Natural killer cell (primary cell): ENCODE results near the gene MAP4K4. TPM values are rescaled to one million over a fixed set of nuclear protein-coding genes. Genes with fewer than 3 reads are reported as not detected.

ENCODE experiments used
- ATAC-seq, 3 donors: fragments of 150-1000 bp in 2 of 3; fragments of 200-7000 bp in 1 of 3; cut with Tn5 transposase; 1 replicate in 1 of 3; 2 replicates in 2 of 3; pipeline ENCODE4 v1.10.0; 2021; ENCODE audit warnings: mild to moderate bottlenecking in 2 of 3, moderate library complexity in 2 of 3
- DNase-seq, 2 donors: peaks; one replicate each; pipeline versions ENCODE4 v3.0.0 to v3.0.0-alpha.2; 2013 to 2021; ENCODE audit warnings: mixed read lengths in 1 of 2
- H3K27ac ChIP-seq: one replicate; pipeline ENCODE4 v1.5.1; 2013; ENCODE audit warnings: mild to moderate bottlenecking, low read length
- H3K27me3 ChIP-seq: one replicate; pipeline ENCODE4 v1.6.1; 2013; ENCODE audit warnings: low read length; ENCODE audit not compliant: control insufficient read depth, insufficient read depth
- H3K36me3 ChIP-seq: one replicate; pipeline ENCODE4 v1.6.1; 2013; ENCODE audit warnings: low read length; ENCODE audit not compliant: control insufficient read depth, insufficient read depth
- H3K4me1 ChIP-seq: one replicate; pipeline ENCODE4 v1.6.1; 2013; ENCODE audit warnings: low read length; ENCODE audit not compliant: control insufficient read depth, insufficient read depth
- H3K4me3 ChIP-seq: one replicate; pipeline ENCODE4 v1.5.1; 2013; ENCODE audit warnings: low read length
- H3K9me3 ChIP-seq: one replicate; pipeline ENCODE4 v1.6.1; 2013; ENCODE audit warnings: low read length; ENCODE audit not compliant: control insufficient read depth, insufficient read depth
- H3K27ac Mint-ChIP-seq, 2 donors: one replicate each; pipeline ENCODE4 v1.8.0; 2022; ENCODE audit warnings: mild to moderate bottlenecking in 2 of 2, mixed read lengths in 2 of 2, moderate library complexity in 1 of 2
- H3K27me3 Mint-ChIP-seq, 2 donors: one replicate each; pipeline ENCODE4 v1.8.0; 2022; ENCODE audit warnings: low read depth in 2 of 2, mixed read lengths in 2 of 2
- H3K36me3 Mint-ChIP-seq: one replicate; pipeline ENCODE4 v1.8.0; 2022; ENCODE audit warnings: mixed read lengths
- H3K4me1 Mint-ChIP-seq, 2 donors: one replicate each; pipeline ENCODE4 v1.8.0; 2022; ENCODE audit warnings: mixed read lengths in 2 of 2
- H3K4me3 Mint-ChIP-seq: one replicate; pipeline ENCODE4 v1.8.0; 2022; ENCODE audit warnings: mild to moderate bottlenecking, moderate library complexity, mixed read lengths
- H3K9me3 Mint-ChIP-seq, 2 donors: one replicate each; pipeline ENCODE4 v1.8.0; 2022; ENCODE audit warnings: mixed read lengths in 2 of 2
- CTCF ChIP-seq: fragments of 200-600 bp; IDR thresholded peaks from one replicate; pipeline ENCODE4 v1.8.0; 2022; ENCODE audit warnings: antibody characterized with exemption
- WGBS: methylation state at CpG from one replicate; pipeline ENCODE4 v1.1.7; 2013; ENCODE audit warnings: missing lambda C conversion rate; ENCODE audit not compliant: insufficient coverage; 5-methylcytosine and 5-hydroxymethylcytosine counted together
- intact Hi-C: fragments of 100-400 bp; cut with micrococcal nuclease; formaldehyde crosslinking; loops from one replicate; pipeline ENCODE4 v1.14.2; 2022
- total RNA-seq, 4 donors: library from RNA; stranded (reverse); fragments of 120-200 nt in 1 of 4; gene quantifications; one replicate each; pipeline versions ENCODE4 v1.2.3 to v1.2.4, GENCODE V29; 2013 to 2022

Gene MAP4K4
- total RNA-seq, 3 donors from 2014 or later (not counting 1 experiment from before 2014, with no cell fraction given), result 60.2 to 80.3 (median 66.5) TPM

GRCh38 chr2:101714118-101714517, 16.6 kb downstream of the MAP4K4 start:
- H3K4me3 Mint-ChIP-seq, result no peak overlapping the region
- Histone ChIP-seq H3K4me3 (no peak overlapping the region), H3K9me3 (no peaks in the 10 kb centered on the region), H3K27ac (peak overlapping the region; percentile 46), H3K27me3 (no peaks in the 10 kb centered on the region), H3K4me1 (peaks cover 43% of the 10 kb centered on the region), H3K36me3 (no peaks in the 10 kb centered on the region)
- H3K9me3 Mint-ChIP-seq, result no peaks in the 10 kb centered on the region
- peaks cover 48 to 50% of the 10 kb centered on the region in 2 donors for H3K4me1 Mint-ChIP-seq
- DNase-seq, result no peak
- 60% methylated on average over 1 of the region's 3 CpGs for WGBS
- no peaks in the 10 kb centered on the region for H3K27me3 Mint-ChIP-seq
- peak overlapping the region in 1 of 2 donors; percentile 19 for H3K27ac Mint-ChIP-seq
- intact Hi-C loops, result no loop called here
- no peak for ATAC-seq
- no peaks in the 10 kb centered on the region for H3K36me3 Mint-ChIP-seq
- TF ChIP-seq CTCF, result no peak

GRCh38 chr2:101717071-101717845, 19.8 kb downstream of the MAP4K4 start:
- Histone ChIP-seq H3K4me3 (no peak overlapping the region), H3K4me1 (peaks cover 41% of the 10 kb centered on the region), H3K27ac (peak overlapping the region; percentile 82), H3K36me3 (no peaks in the 10 kb centered on the region), H3K9me3 (no peaks in the 10 kb centered on the region), H3K27me3 (no peaks in the 10 kb centered on the region)
- intact Hi-C loops, result no loop called here
- Mint-ChIP-seq H3K9me3 (no peaks in the 10 kb centered on the region), H3K27me3 (no peaks in the 10 kb centered on the region), H3K27ac (peak overlapping the region; percentile 90 to 93), H3K36me3 (no peaks in the 10 kb centered on the region), H3K4me3 (peak overlapping the region; percentile 29), H3K4me1 (peaks cover 50 to 58% of the 10 kb centered on the region in 2 donors)
- no peak for TF ChIP-seq CTCF
- ATAC-seq, result peak in 1 of 3 donors; percentile 58
- peak in 1 of 2 donors; percentile 79 for DNase-seq
- 72% methylated on average over 3 of the region's 9 CpGs for WGBS

GRCh38 chr2:101718479-101718878, 21.0 kb downstream of the MAP4K4 start:
- ATAC-seq (no peak), DNase-seq (no peak)
- Histone ChIP-seq H3K9me3 (no peaks in the 10 kb centered on the region), H3K27ac (peak overlapping the region; percentile 82), H3K4me3 (no peak overlapping the region), H3K36me3 (no peaks in the 10 kb centered on the region), H3K27me3 (no peaks in the 10 kb centered on the region), H3K4me1 (peaks cover 37% of the 10 kb centered on the region)
- no peak for TF ChIP-seq CTCF
- Mint-ChIP-seq H3K4me3 (peak overlapping the region; percentile 57), H3K9me3 (no peaks in the 10 kb centered on the region), H3K4me1 (peaks cover 59 to 68% of the 10 kb centered on the region in 2 donors), H3K36me3 (no peaks in the 10 kb centered on the region), H3K27me3 (no peaks in the 10 kb centered on the region), H3K27ac (peak overlapping the region; percentile 90 to 93)
- WGBS, result 44% methylated on average over 1 of the region's 1 CpG
- intact Hi-C loops, result no loop called here
